Activated T-cell treated with anti-CD3 and anti-CD28 coated beads, Interleukin-2, amount 50 U/mL, for 72 hours (primary cell): ENCODE measurements around the gene CCDC54. TPM values are rescaled to one million over a fixed set of nuclear protein-coding genes. Genes with fewer than 3 reads are reported as not detected.

ENCODE experiments used
- ATAC-seq, 2 donors: fragments of 150-1000 bp; cut with Tn5 transposase; replicated peaks in 1 of 2; 2 replicates each; pipeline ENCODE4 v1.10.0; 2021; ENCODE audit warnings: moderate library complexity in 2 of 2, mild to moderate bottlenecking in 1 of 2
- DNase-seq, 2 donors: peaks; one replicate each; pipeline ENCODE4 v3.0.0; 2021 to 2022; ENCODE audit warnings: mixed read lengths in 1 of 2
- H3K27ac Mint-ChIP-seq: one replicate; pipeline ENCODE4 v1.8.0; 2022; ENCODE audit warnings: mild to moderate bottlenecking, moderate library complexity, mixed read lengths
- H3K27me3 Mint-ChIP-seq: one replicate; pipeline ENCODE4 v1.8.0; 2022; ENCODE audit warnings: low read depth, mixed read lengths
- H3K36me3 Mint-ChIP-seq, 2 donors: one replicate each; pipeline ENCODE4 v1.8.0; 2022; ENCODE audit warnings: mixed read lengths in 2 of 2, mild to moderate bottlenecking in 1 of 2; ENCODE audit not compliant: insufficient read depth in 2 of 2
- H3K4me1 Mint-ChIP-seq: one replicate; pipeline ENCODE4 v1.8.0; 2022; ENCODE audit warnings: low read depth, mixed read lengths
- H3K4me3 Mint-ChIP-seq, 2 donors: one replicate each; pipeline ENCODE4 v1.8.0; 2022; ENCODE audit warnings: mild to moderate bottlenecking in 2 of 2, mixed read lengths in 2 of 2, moderate library complexity in 2 of 2
- H3K9me3 Mint-ChIP-seq, 2 donors: one replicate each; pipeline ENCODE4 v1.8.0; 2022; ENCODE audit warnings: mixed read lengths in 2 of 2
- total RNA-seq, 2 donors: library from RNA; stranded (reverse); gene quantifications; one replicate each; pipeline ENCODE4 v1.2.3, GENCODE V29; 2022

Gene CCDC54
- total RNA-seq, 2 donors from 2014 or later: not detected

GRCh38 chr3:107369791-107370190 lies 7.4 kb upstream of the CCDC54 start:
- Mint-ChIP-seq H3K4me3 (no peak overlapping the region), H3K36me3 (no peaks in the 10 kb centered on the region), H3K4me1 (no peaks in the 10 kb centered on the region), H3K9me3 (no peaks in the 10 kb centered on the region), H3K27ac (no peak overlapping the region), H3K27me3 (no peaks in the 10 kb centered on the region)
- ATAC-seq (no peak), DNase-seq (no peak)

GRCh38 chr3:107370907-107371306 lies 6.3 kb upstream of the CCDC54 start:
- ATAC-seq (no peak), DNase-seq (no peak)
- no peak overlapping the region for H3K27ac Mint-ChIP-seq
- H3K36me3 Mint-ChIP-seq: no peaks in the 10 kb centered on the region
- no peaks in the 10 kb centered on the region for H3K27me3 Mint-ChIP-seq
- no peaks in the 10 kb centered on the region for H3K9me3 Mint-ChIP-seq
- H3K4me3 Mint-ChIP-seq: no peak overlapping the region
- no peaks in the 10 kb centered on the region for H3K4me1 Mint-ChIP-seq

GRCh38 chr3:107372506-107372905 lies 4.7 kb upstream of the CCDC54 start:
- DNase-seq: no peak
- H3K27me3 Mint-ChIP-seq: no peaks in the 10 kb centered on the region

GRCh38 chr3:107373896-107374295 lies 3.3 kb upstream of the CCDC54 start:
- H3K27ac Mint-ChIP-seq: no peak overlapping the region
- no peak for ATAC-seq
- no peak overlapping the region for H3K4me3 Mint-ChIP-seq
- H3K9me3 Mint-ChIP-seq: no peaks in the 10 kb centered on the region
- H3K4me1 Mint-ChIP-seq: no peaks in the 10 kb centered on the region
- H3K27me3 Mint-ChIP-seq: no peaks in the 10 kb centered on the region
- no peaks in the 10 kb centered on the region for H3K36me3 Mint-ChIP-seq
- DNase-seq: no peak

More at GRCh38 chr3:107372506-107372905, 4.7 kb upstream of the CCDC54 start:
- H3K36me3 Mint-ChIP-seq: no peaks in the 10 kb centered on the region
- no peak overlapping the region for H3K27ac Mint-ChIP-seq
- no peak for ATAC-seq
- H3K4me1 Mint-ChIP-seq: no peaks in the 10 kb centered on the region
- no peaks in the 10 kb centered on the region for H3K9me3 Mint-ChIP-seq
- no peak overlapping the region for H3K4me3 Mint-ChIP-seq

GRCh38 chr3:107375682-107376081 lies 1.6 kb upstream of the CCDC54 start:
- ATAC-seq: no peak
- Mint-ChIP-seq H3K9me3 (no peaks in the 10 kb centered on the region), H3K4me3 (no peak overlapping the region), H3K27me3 (peaks cover 9% of the 10 kb centered on the region), H3K27ac (no peak overlapping the region), H3K36me3 (no peaks in the 10 kb centered on the region), H3K4me1 (no peaks in the 10 kb centered on the region)
- no peak for DNase-seq

- Mint-ChIP-seq H3K4me1 (no peaks in the 10 kb centered on the region), H3K27me3 (peaks cover 23% of the 10 kb centered on the region), H3K27ac (no peak overlapping the region), H3K9me3 (no peaks in the 10 kb centered on the region), H3K36me3 (no peaks in the 10 kb centered on the region), H3K4me3 (no peak overlapping the region)
- ATAC-seq (no peak), DNase-seq (no peak)
Observed at GRCh38 chr3:107382631-107383030, 5.4 kb downstream of the CCDC54 start.

- H3K4me1 Mint-ChIP-seq: no peaks in the 10 kb centered on the region
- no peak for DNase-seq
- no peak overlapping the region for H3K4me3 Mint-ChIP-seq
- peaks cover 23% of the 10 kb centered on the region for H3K27me3 Mint-ChIP-seq
- H3K9me3 Mint-ChIP-seq: no peaks in the 10 kb centered on the region
- no peak for ATAC-seq
- no peak overlapping the region for H3K27ac Mint-ChIP-seq
- no peaks in the 10 kb centered on the region for H3K36me3 Mint-ChIP-seq
Observed at GRCh38 chr3:107384428-107384827, 7.2 kb downstream of the CCDC54 start.

- Mint-ChIP-seq H3K9me3 (no peaks in the 10 kb centered on the region), H3K4me3 (no peak overlapping the region), H3K27me3 (peaks cover 20% of the 10 kb centered on the region), H3K4me1 (no peaks in the 10 kb centered on the region), H3K36me3 (no peaks in the 10 kb centered on the region), H3K27ac (no peak overlapping the region)
- DNase-seq (no peak), ATAC-seq (no peak)
Observed at GRCh38 chr3:107384907-107385306, 7.7 kb downstream of the CCDC54 start.

- Mint-ChIP-seq H3K27me3 (no peaks in the 10 kb centered on the region), H3K4me1 (no peaks in the 10 kb centered on the region), H3K4me3 (no peak overlapping the region), H3K36me3 (no peaks in the 10 kb centered on the region), H3K9me3 (no peaks in the 10 kb centered on the region), H3K27ac (no peak overlapping the region)
- no peak for DNase-seq
- no peak for ATAC-seq
Observed at GRCh38 chr3:107387555-107387954, 10.3 kb downstream of the CCDC54 start.

- H3K27ac Mint-ChIP-seq: no peak overlapping the region
- no peaks in the 10 kb centered on the region for H3K27me3 Mint-ChIP-seq
- H3K9me3 Mint-ChIP-seq: no peaks in the 10 kb centered on the region
- no peak for ATAC-seq
- no peak for DNase-seq
- no peaks in the 10 kb centered on the region for H3K4me1 Mint-ChIP-seq
- H3K36me3 Mint-ChIP-seq: no peaks in the 10 kb centered on the region
- no peak overlapping the region for H3K4me3 Mint-ChIP-seq
Observed at GRCh38 chr3:107392549-107393165, 15.4 kb downstream of the CCDC54 start.

- no peak for ATAC-seq
- Mint-ChIP-seq H3K4me1 (no peaks in the 10 kb centered on the region), H3K4me3 (no peak overlapping the region), H3K36me3 (no peaks in the 10 kb centered on the region), H3K9me3 (no peaks in the 10 kb centered on the region), H3K27me3 (no peaks in the 10 kb centered on the region), H3K27ac (no peak overlapping the region)
- DNase-seq: no peak
Observed at GRCh38 chr3:107394502-107394901, 17.3 kb downstream of the CCDC54 start.

GRCh38 chr3:107395066-107395465 lies 17.8 kb downstream of the CCDC54 start:
- no peak for ATAC-seq
- Mint-ChIP-seq H3K27ac (no peak overlapping the region), H3K36me3 (no peaks in the 10 kb centered on the region), H3K4me3 (no peak overlapping the region), H3K27me3 (no peaks in the 10 kb centered on the region), H3K4me1 (no peaks in the 10 kb centered on the region), H3K9me3 (no peaks in the 10 kb centered on the region)
- DNase-seq: no peak

GRCh38 chr3:107401301-107401700 lies 24.1 kb downstream of the CCDC54 start:
- Mint-ChIP-seq H3K36me3 (no peaks in the 10 kb centered on the region), H3K4me3 (no peak overlapping the region), H3K27me3 (no peaks in the 10 kb centered on the region), H3K4me1 (no peaks in the 10 kb centered on the region), H3K9me3 (no peaks in the 10 kb centered on the region), H3K27ac (no peak overlapping the region)
- DNase-seq (no peak), ATAC-seq (no peak)

GRCh38 chr3:107402214-107402613 lies 25.0 kb downstream of the CCDC54 start:
- Mint-ChIP-seq H3K27ac (no peak overlapping the region), H3K4me3 (no peak overlapping the region), H3K9me3 (no peaks in the 10 kb centered on the region), H3K36me3 (no peaks in the 10 kb centered on the region), H3K4me1 (no peaks in the 10 kb centered on the region), H3K27me3 (no peaks in the 10 kb centered on the region)
- DNase-seq: no peak
- no peak for ATAC-seq
